ENCODE data around the gene SLC6A13. TPM values are rescaled to one million over a fixed set of nuclear protein-coding genes. Genes with fewer than 3 reads are reported as not detected.

SLC6A13 gene
- total and polyA plus RNA-seq, 2 donors (not counting 1 experiment from before 2014, with no cell fraction given), result 0.22 to 0.54 TPM

DNA sequence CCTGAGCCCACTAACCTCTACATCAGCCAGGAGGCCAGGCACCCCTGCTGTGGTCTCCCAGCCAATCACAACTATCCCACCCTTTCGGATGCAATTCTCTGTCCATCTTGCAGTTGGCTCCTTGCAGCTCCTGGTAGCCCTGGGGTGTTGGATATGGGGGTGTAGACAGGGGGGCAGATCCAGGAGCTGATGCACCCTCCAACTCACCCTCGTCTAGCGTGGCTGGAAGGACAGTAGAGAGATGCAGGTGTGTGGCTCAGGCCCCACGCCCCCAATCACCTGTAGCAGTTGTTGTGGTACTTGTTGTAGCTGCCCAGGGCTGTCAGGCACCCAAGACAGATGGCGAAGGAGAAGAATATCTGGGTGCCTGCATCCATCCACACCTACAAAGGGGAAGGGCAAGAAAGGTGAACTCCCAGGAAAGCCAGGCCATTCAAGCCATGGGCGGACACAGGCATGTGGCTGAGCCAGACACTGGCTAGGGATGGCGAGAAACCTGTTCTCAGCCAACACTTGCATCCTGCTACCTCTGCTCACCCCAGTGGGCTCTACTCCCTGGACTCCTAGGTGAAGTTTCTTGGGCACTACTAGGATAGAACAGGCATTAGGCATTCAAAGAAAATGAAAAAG is 35.2 kb downstream of the SLC6A13 start:
- H3K4me3 Mint-ChIP-seq, result no peak overlapping the region
- Histone ChIP-seq H3K4me3 (ENCODE audit: control extremely low read depth in 1 of 5, extremely low read depth in 1 of 5, insufficient read depth in 1 of 5, low read depth in 2 of 5, low read length in 4 of 5) (no peak overlapping the region), H3K4me2 (replicated peaks; ENCODE audit: low read depth, low read length, poor library complexity, severe bottlenecking) (no peak overlapping the region), H3K27ac (ENCODE audit: low read length in 2 of 2) (no peak overlapping the region), H3K27me3 (replicated peaks in 1 of 4; ENCODE audit: control extremely low read depth in 1 of 4, control insufficient read depth in 3 of 4, insufficient read depth in 4 of 4, low read length in 3 of 4) (no peaks in the 10 kb centered on the region), H3K9me3 (ENCODE audit: control extremely low read depth in 1 of 3, control insufficient read depth in 2 of 3, insufficient read depth in 1 of 3, low read length in 2 of 3) (no peaks in the 10 kb centered on the region), H3K79me2 (ENCODE audit: control insufficient read depth, insufficient read depth, low read length) (no peaks in the 10 kb centered on the region), H2AFZ (ENCODE audit: insufficient read depth, low read depth, low read length, poor library complexity, severe bottlenecking) (no peak overlapping the region), H3K9ac (ENCODE audit: low read length) (no peak overlapping the region), H3K36me3 (replicated peaks in 1 of 2; ENCODE audit: control extremely low read depth in 1 of 2, control insufficient read depth in 1 of 2, extremely low read depth in 1 of 2, insufficient read depth in 2 of 2, low read length in 1 of 2) (no peaks in the 10 kb centered on the region), H3K4me1 (ENCODE audit: control insufficient read depth in 2 of 2, insufficient read depth in 2 of 2, low read length in 2 of 2) (no peaks in the 10 kb centered on the region), H4K20me1 (ENCODE audit: control insufficient read depth, insufficient read depth, low read length, poor library complexity, severe bottlenecking) (no peaks in the 10 kb centered on the region)
- H3K4me1 Mint-ChIP-seq, result no peaks in the 10 kb centered on the region
- ATAC-seq (ENCODE audit: low read depth) (no peak), DNase-seq (no peak)
- no peak for TF ChIP-seq EZH2 (IDR thresholded peaks at IDR 0.05; ENCODE audit: borderline replicate concordance, insufficient read depth, low read depth, low read length, poor library complexity, severe bottlenecking)
- TF ChIP-seq, protein P1, sequence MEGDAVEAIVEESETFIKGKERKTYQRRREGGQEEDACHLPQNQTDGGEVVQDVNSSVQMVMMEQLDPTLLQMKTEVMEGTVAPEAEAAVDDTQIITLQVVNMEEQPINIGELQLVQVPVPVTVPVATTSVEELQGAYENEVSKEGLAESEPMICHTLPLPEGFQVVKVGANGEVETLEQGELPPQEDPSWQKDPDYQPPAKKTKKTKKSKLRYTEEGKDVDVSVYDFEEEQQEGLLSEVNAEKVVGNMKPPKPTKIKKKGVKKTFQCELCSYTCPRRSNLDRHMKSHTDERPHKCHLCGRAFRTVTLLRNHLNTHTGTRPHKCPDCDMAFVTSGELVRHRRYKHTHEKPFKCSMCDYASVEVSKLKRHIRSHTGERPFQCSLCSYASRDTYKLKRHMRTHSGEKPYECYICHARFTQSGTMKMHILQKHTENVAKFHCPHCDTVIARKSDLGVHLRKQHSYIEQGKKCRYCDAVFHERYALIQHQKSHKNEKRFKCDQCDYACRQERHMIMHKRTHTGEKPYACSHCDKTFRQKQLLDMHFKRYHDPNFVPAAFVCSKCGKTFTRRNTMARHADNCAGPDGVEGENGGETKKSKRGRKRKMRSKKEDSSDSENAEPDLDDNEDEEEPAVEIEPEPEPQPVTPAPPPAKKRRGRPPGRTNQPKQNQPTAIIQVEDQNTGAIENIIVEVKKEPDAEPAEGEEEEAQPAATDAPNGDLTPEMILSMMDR (IDR thresholded peaks at IDR 0.05), result no peak
- intact Hi-C loops (cut with micrococcal nuclease), result no loop called here
- POLR2A ChIA-PET, result no interaction called here
- H3K27ac Mint-ChIP-seq, result no peak overlapping the region
- H3K27me3 Mint-ChIP-seq, result peaks cover 28% of the 10 kb centered on the region
- 61% methylated on average over 4 of the region's 7 CpGs for WGBS (ENCODE audit: insufficient coverage)
- H3K9me3 Mint-ChIP-seq (ENCODE audit: insufficient read depth), result no peaks in the 10 kb centered on the region
- CTCF ChIA-PET, result no interaction called here

DNA sequence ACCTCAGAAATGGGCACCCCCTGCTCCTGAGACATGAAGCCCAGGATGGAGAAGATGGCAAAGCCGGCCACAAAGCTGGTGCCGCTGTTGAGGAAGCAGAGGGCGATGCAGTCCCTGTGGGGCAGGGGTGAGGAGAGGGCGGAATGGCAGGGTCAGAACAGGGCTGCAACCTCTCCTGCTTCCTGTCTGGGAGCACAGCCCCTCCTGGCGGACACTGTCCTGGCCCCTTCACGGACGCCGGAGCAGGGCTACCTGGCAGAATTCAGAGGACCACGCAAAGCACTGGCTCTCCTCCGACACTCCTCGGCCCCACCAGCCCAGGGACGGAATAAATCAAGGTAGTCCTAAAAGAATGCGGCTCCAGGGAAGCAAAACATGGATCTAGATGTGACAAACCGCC is 36.2 kb downstream of the SLC6A13 start:
- POLR2A ChIA-PET, result no interaction called here
- ATAC-seq (ENCODE audit: low read depth), result no peak
- intact Hi-C loops (cut with micrococcal nuclease), result no loop called here
- Histone ChIP-seq H3K36me3 (replicated peaks in 1 of 2; ENCODE audit: control extremely low read depth in 1 of 2, control insufficient read depth in 1 of 2, extremely low read depth in 1 of 2, insufficient read depth in 2 of 2, low read length in 1 of 2) (no peaks in the 10 kb centered on the region), H3K9me3 (ENCODE audit: control extremely low read depth in 1 of 3, control insufficient read depth in 2 of 3, insufficient read depth in 1 of 3, low read length in 2 of 3) (no peaks in the 10 kb centered on the region), H4K20me1 (ENCODE audit: control insufficient read depth, insufficient read depth, low read length, poor library complexity, severe bottlenecking) (no peaks in the 10 kb centered on the region), H3K9ac (ENCODE audit: low read length) (no peak overlapping the region), H3K4me3 (ENCODE audit: control extremely low read depth in 1 of 5, extremely low read depth in 1 of 5, insufficient read depth in 1 of 5, low read depth in 2 of 5, low read length in 4 of 5) (no peak overlapping the region), H3K79me2 (ENCODE audit: control insufficient read depth, insufficient read depth, low read length) (no peaks in the 10 kb centered on the region), H3K4me1 (ENCODE audit: control insufficient read depth in 2 of 2, insufficient read depth in 2 of 2, low read length in 2 of 2) (no peaks in the 10 kb centered on the region), H3K27ac (ENCODE audit: low read length in 2 of 2) (no peak overlapping the region), H3K4me2 (replicated peaks; ENCODE audit: low read depth, low read length, poor library complexity, severe bottlenecking) (no peak overlapping the region), H3K27me3 (replicated peaks in 1 of 4; ENCODE audit: control extremely low read depth in 1 of 4, control insufficient read depth in 3 of 4, insufficient read depth in 4 of 4, low read length in 3 of 4) (no peaks in the 10 kb centered on the region), H2AFZ (ENCODE audit: insufficient read depth, low read depth, low read length, poor library complexity, severe bottlenecking) (no peak overlapping the region)
- no peak overlapping the region for H3K4me3 Mint-ChIP-seq
- no peaks in the 10 kb centered on the region for H3K4me1 Mint-ChIP-seq
- H3K27me3 Mint-ChIP-seq, result peaks cover 27% of the 10 kb centered on the region
- TF ChIP-seq, protein P1 (IDR thresholded peaks at IDR 0.05), result no peak
- TF ChIP-seq EZH2 (IDR thresholded peaks at IDR 0.05; ENCODE audit: borderline replicate concordance, insufficient read depth, low read depth, low read length, poor library complexity, severe bottlenecking), result no peak
- 90% methylated on average over 14 of the region's 14 CpGs for WGBS (ENCODE audit: insufficient coverage)
- no peak overlapping the region for H3K27ac Mint-ChIP-seq
- CTCF ChIA-PET, result no interaction called here
- no peaks in the 10 kb centered on the region for H3K9me3 Mint-ChIP-seq (ENCODE audit: insufficient read depth)
- no peak for DNase-seq

Data from B cell (primary cell).